ENCODE data around the gene CDH10.

CDH10 gene

GRCh38 chr5:24643880-24644279 lies 898 bp downstream of the CDH10 start:
- ATAC-seq = no peak
- TF ChIP-seq ZFP30 (CRISPR knock-in tag; IDR thresholded peaks at IDR 0.05) (no peak), ISL1 (CRISPR knock-in tag; IDR thresholded peaks at IDR 0.05) (no peak), TSHZ2 (CRISPR knock-in tag; IDR thresholded peaks at IDR 0.05) (no peak), PPARA (CRISPR knock-in tag; IDR thresholded peaks at IDR 0.05; ENCODE audit: borderline replicate concordance) (no peak), TOX (CRISPR knock-in tag; IDR thresholded peaks at IDR 0.05; ENCODE audit: borderline replicate concordance) (no peak), ZC3H10 (CRISPR knock-in tag; IDR thresholded peaks at IDR 0.05) (no peak), POU6F1 (CRISPR knock-in tag; IDR thresholded peaks at IDR 0.05; ENCODE audit: borderline replicate concordance, low read depth) (no peak), ZFP3 (CRISPR knock-in tag; IDR thresholded peaks at IDR 0.05) (no peak), ESRRG (CRISPR knock-in tag; IDR thresholded peaks at IDR 0.05) (no peak), ZNF8 (CRISPR knock-in tag; IDR thresholded peaks at IDR 0.05) (no peak), RARB (CRISPR knock-in tag; IDR thresholded peaks at IDR 0.05) (no peak), CSDC2 (CRISPR knock-in tag; IDR thresholded peaks at IDR 0.05) (no peak), GLIS3 (CRISPR knock-in tag; IDR thresholded peaks at IDR 0.05) (no peak), ARNTL (CRISPR knock-in tag; IDR thresholded peaks at IDR 0.05; ENCODE audit: borderline replicate concordance, low read depth) (no peak), CSRNP3 (CRISPR knock-in tag; IDR thresholded peaks at IDR 0.05) (no peak)

- TF ChIP-seq ESRRG (CRISPR knock-in tag; IDR thresholded peaks at IDR 0.05) (no peak), ARNTL (CRISPR knock-in tag; IDR thresholded peaks at IDR 0.05; ENCODE audit: borderline replicate concordance, low read depth) (no peak), CSDC2 (CRISPR knock-in tag; IDR thresholded peaks at IDR 0.05) (no peak), ZFP30 (CRISPR knock-in tag; IDR thresholded peaks at IDR 0.05) (no peak), PPARA (CRISPR knock-in tag; IDR thresholded peaks at IDR 0.05; ENCODE audit: borderline replicate concordance) (no peak), ZNF70 (CRISPR knock-in tag; IDR thresholded peaks at IDR 0.05) (no peak), BACH2 (CRISPR knock-in tag; IDR thresholded peaks at IDR 0.05; ENCODE audit: borderline replicate concordance) (no peak), GLIS3 (CRISPR knock-in tag; IDR thresholded peaks at IDR 0.05) (no peak), ZNF8 (CRISPR knock-in tag; IDR thresholded peaks at IDR 0.05) (no peak), TSHZ2 (CRISPR knock-in tag; IDR thresholded peaks at IDR 0.05) (no peak), ZFP3 (CRISPR knock-in tag; IDR thresholded peaks at IDR 0.05) (no peak), OSR1 (CRISPR knock-in tag; IDR thresholded peaks at IDR 0.05) (no peak)
- no peak for ATAC-seq
These were observed 1.6 kb downstream of the CDH10 start for GRCh38 chr5:24643156-24643555.

- peak; percentile 87 for ATAC-seq
- no peak for TF ChIP-seq ESRRG (CRISPR knock-in tag; IDR thresholded peaks at IDR 0.05)
These were observed 2.8 kb downstream of the CDH10 start for GRCh38 chr5:24642022-24642421.

- no peak for ATAC-seq
- TF ChIP-seq ZNF8 (CRISPR knock-in tag; IDR thresholded peaks at IDR 0.05) (no peak), RARB (CRISPR knock-in tag; IDR thresholded peaks at IDR 0.05) (no peak), BACH2 (CRISPR knock-in tag; IDR thresholded peaks at IDR 0.05; ENCODE audit: borderline replicate concordance) (no peak), ZNF70 (CRISPR knock-in tag; IDR thresholded peaks at IDR 0.05) (no peak), CSRNP3 (CRISPR knock-in tag; IDR thresholded peaks at IDR 0.05) (no peak), TCF4 (CRISPR knock-in tag; IDR thresholded peaks at IDR 0.05; ENCODE audit: borderline replicate concordance) (no peak), ZC3H10 (CRISPR knock-in tag; IDR thresholded peaks at IDR 0.05) (no peak), TSHZ2 (CRISPR knock-in tag; IDR thresholded peaks at IDR 0.05) (no peak), PATZ1 (CRISPR knock-in tag; IDR thresholded peaks at IDR 0.05; ENCODE audit: borderline replicate concordance) (no peak)
These were observed 9.6 kb downstream of the CDH10 start for GRCh38 chr5:24635209-24635608.
